PFSK-1 (cell line): ENCODE results near the gene TMEM245.

Source experiments
- FOXP2 ChIP-seq: optimal IDR thresholded peaks from 2 replicates; pipeline ENCODE3; 2011; ENCODE audit warnings: borderline replicate concordance, control low read depth, inconsistent platforms; ENCODE audit not compliant: insufficient read depth; ENCODE audit errors: extremely low read length, extremely low read depth
- POLR2AphosphoS5 ChIP-seq: IDR thresholded peaks from 2 replicates; pipeline ENCODE4 v1.6.1; 2012; ENCODE audit warnings: low read depth, mild to moderate bottlenecking, control low read depth, low read length, moderate library complexity
- REST ChIP-seq, 2 experiments: IDR thresholded peaks; 2 replicates each; pipeline versions ENCODE4 v1.6.1 to v1.8.0; 2011 to 2012; ENCODE audit warnings: low read depth in 2 of 2, low read length in 2 of 2, control low read depth in 1 of 2, inconsistent platforms in 1 of 2, mild to moderate bottlenecking in 1 of 2, moderate library complexity in 1 of 2; ENCODE audit not compliant: insufficient read depth in 1 of 2
- SIN3A ChIP-seq: IDR thresholded peaks from 2 replicates; pipeline ENCODE4 v1.6.1; 2012; ENCODE audit warnings: mild to moderate bottlenecking, low read length, moderate library complexity, borderline replicate concordance; ENCODE audit not compliant: insufficient read depth
- TAF1 ChIP-seq: IDR thresholded peaks from 2 replicates; pipeline ENCODE4 v1.6.1; 2012; ENCODE audit warnings: low read length, control low read depth, borderline replicate concordance; ENCODE audit not compliant: insufficient read depth

TMEM245 gene

GRCh38 chr9:109014608-109015280 lies 105.0 kb downstream of the TMEM245 start:
- TF ChIP-seq POLR2AphosphoS5 (no peak), TAF1 (no peak), SIN3A (no peak), FOXP2 (no peak), REST (IDR thresholded peaks at IDR 0.05; ENCODE audit: insufficient read depth in 1 of 2, low read depth in 2 of 2, low read length in 2 of 2) (no peak)

DNA sequence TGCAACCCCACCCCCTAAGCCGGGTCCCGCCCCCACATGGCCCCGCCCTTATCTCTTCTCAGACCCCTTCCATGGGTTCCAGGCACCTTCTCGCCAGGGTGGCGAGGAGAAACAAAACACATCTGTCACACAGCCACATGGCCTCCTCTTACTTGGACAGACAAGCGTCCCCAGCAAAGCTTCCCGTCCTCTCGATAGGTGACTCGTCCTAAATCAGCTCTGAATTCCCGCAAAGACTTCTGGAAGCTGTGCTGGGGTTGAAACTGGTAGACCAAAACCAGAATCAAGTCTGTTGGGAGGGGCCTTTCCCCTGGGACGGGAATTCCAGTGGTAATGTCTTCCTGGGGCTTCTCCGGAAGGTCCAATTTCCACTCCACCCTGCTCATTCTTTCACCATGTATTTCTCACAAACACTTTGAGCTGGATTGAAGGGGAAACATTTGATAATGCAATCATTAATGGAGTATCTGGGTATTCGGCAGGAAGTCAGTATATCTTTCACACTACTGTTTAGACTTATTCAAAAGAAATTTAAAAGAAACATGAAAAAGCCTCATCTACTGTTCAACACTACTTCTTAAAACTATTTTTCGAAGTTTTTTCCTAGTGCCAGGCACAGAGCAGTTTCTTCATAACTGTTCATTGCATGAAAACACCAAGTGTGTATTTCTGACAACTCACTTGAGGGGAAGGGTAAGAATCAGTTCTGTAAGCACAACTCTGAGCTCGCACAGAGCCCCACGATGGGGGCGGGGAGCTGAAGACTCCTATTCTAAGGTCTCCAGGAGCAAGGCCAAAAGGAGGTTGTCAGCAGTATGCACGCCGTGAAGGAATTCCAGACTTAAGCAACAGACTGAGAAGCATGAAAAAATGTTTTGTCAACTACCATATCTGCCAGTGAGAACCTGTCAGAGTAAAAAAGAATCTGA lies 105.8 kb downstream of the TMEM245 start:
- no peak for TF ChIP-seq TAF1
- TF ChIP-seq FOXP2, result no peak
- no peak for TF ChIP-seq POLR2AphosphoS5
- TF ChIP-seq REST (IDR thresholded peaks at IDR 0.05; ENCODE audit: insufficient read depth in 1 of 2, low read depth in 2 of 2, low read length in 2 of 2), result no peak
- TF ChIP-seq SIN3A, result no peak

- TF ChIP-seq POLR2AphosphoS5 (peak; percentile 65), TAF1 (peak; percentile 43; the same call in 1 of the 2 replicates), SIN3A (no peak), FOXP2 (peak; percentile 56), REST (IDR thresholded peaks at IDR 0.05; ENCODE audit: insufficient read depth in 1 of 2, low read depth in 2 of 2, low read length in 2 of 2) (no peak)
Measured at GRCh38 chr9:109012876-109013678, 106.7 kb downstream of the TMEM245 start, which contains the start of gene CTNNAL1. TSS of gene CTNNAL1 (minus strand) at chr9:109013499. CDS start at chr9:109013442, 57 bp downstream.

GRCh38 chr9:109012009-109012875 lies 107.5 kb downstream of the TMEM245 start:
- no peak for TF ChIP-seq POLR2AphosphoS5
- TF ChIP-seq SIN3A, result 0 out of 2 replicates have a peak, but pooled peaks have one; percentile 17
- TF ChIP-seq TAF1, result 0 out of 2 replicates have a peak, but pooled peaks have one; percentile 38
- TF ChIP-seq REST (IDR thresholded peaks at IDR 0.05; ENCODE audit: insufficient read depth in 1 of 2, low read depth in 2 of 2, low read length in 2 of 2), result no peak
- no peak for TF ChIP-seq FOXP2
